GM19025 (cell line): ENCODE results near the gene BSND.

Source experiments
- ATAC-seq: cut with Tn5 transposase; IDR thresholded peaks from one replicate; pipeline ENCODE4 v1.9.1; 2021; ENCODE audit warnings: mild to moderate bottlenecking, low read depth, moderate library complexity; ENCODE audit not compliant: unreplicated experiment

Gene BSND

DNA sequence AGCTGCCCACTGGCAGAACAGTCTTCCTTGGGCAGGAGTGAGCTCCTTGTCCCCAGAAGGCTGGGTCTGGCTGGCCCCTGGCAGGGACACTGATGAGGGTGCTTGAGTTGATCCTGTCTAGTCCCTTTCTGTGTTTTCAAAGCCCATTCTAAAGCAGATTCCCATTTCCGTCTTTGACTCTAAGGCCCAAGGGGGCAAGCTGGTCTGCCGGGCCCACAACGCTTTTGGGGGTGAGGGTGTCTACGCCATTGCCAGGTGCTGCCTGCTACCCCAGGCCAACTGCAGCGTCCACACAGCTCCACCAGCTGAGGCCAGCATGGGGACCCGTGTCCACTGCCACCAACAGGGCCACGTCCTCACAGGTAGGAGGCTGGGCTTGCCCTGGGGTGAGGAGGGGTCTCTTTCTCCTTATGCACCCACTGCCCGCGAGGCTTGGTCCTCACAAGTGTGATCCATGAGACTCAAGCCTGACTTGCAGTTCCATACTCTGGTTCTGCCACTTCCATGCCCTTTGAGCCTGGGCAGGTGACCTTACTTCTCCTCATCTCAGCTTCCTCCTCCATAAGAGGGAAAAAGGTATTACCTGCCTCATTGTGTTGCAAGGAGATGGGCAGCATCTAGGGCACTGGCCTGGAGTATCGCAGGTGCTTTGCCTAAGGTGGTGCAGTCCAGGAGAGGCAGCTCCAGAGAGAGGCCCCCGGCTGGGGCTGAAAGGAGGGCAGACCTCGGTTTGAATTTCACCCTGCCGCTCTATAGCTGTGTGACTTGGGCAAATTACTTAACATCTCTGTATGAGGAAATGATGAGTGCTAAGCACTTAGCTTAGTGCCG is 60.8 kb downstream of the BSND start:
- no peak for ATAC-seq

DNA sequence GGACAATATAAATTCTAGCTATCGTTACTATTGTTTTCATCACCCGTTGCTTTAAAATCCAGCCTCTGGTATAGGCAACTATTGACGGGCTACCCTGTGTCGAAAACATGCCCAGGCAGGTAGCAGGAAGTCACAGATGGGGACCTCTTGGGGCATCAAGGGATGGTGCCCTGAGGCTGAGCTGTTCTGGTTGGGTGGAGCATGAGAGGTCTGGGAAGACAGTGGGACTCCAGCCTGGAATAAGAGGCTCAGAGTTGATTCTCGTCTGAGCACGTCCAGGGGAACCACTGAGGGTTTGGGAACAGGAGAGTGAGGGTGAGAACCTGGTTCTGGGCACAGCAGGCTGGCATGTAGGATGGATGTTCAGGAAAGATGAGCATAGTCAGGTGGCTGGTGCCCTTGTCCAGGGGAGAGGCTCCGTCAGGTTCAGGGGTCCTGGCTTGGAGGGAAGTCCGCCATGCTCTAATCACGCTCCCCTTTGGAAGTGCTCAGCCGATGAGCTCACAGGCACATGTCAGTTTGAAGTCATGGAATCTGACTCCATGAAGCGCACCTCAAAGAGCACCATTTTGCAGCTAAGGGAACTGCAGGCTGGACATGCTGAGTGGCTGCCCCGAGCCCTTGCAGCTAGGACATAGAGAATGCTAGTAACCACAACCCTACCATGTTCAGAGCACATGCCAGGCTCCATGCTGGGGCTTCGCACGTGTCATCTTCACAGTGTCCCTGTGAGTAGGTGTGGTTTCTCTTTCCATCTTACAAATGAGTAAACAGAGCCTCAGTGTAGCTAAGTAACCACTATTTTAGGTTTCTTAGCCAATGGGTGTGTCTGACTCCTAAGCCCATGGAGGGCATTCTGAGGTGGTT is 61.6 kb downstream of the BSND start:
- ATAC-seq, result no peak

DNA sequence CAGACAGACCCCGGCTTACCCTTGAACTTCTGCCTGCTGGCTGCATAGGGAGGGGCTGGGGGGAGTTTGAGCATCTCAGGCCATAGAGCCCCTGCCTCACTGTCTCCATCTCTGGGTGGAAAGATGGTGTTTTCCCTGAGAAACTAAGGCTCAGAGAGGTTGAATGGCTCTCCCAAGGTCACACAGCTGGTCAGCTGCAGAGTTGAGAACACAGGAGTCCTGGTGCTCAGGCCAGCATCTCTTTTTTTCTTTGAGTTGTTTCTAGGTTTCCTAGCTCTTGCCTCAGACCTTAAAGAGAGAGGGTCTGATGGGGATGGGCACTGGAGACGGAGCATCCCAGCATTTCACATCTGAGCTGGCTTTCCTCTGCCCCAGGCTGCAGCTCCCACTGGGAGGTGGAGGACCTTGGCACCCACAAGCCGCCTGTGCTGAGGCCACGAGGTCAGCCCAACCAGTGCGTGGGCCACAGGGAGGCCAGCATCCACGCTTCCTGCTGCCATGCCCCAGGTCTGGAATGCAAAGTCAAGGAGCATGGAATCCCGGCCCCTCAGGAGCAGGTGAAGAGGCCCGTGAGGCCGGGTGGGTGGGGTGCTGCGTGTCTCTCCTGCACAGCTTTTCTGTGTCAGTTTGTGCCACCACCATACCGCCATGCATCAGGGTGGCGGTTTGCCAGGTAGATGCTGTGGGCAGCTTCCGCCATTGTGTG is 62.4 kb downstream of the BSND start:
- ATAC-seq, result no peak
